BLaER1 treated with 17β-estradiol and CSF1 and Interleukin-3, amounts not matched to agents 10 nM and 100 nM (cell line): ENCODE measurements around the gene AP5Z1.
A peak's percentile ranks its signal among the peaks of the same experiment; 100 is the strongest.

ENCODE experiments used
- H3K27ac ChIP-seq, 11 experiments: shearing (Covaris generic); formaldehyde crosslinking; 2 replicates each; pipeline ENCODE4 v1.8.1; 2022
- H3K27me3 ChIP-seq, 11 experiments: shearing (Covaris generic); formaldehyde crosslinking; 2 replicates each; pipeline ENCODE4 v1.8.1; 2022
- H3K36me3 ChIP-seq, 11 experiments: shearing (Covaris generic); formaldehyde crosslinking; 2 replicates each; pipeline ENCODE4 v1.8.1; 2022
- H3K4me1 ChIP-seq, 10 experiments: shearing (Covaris generic); formaldehyde crosslinking; 2 replicates each; pipeline ENCODE4 v1.8.1; 2022
- H3K4me2 ChIP-seq, 11 experiments: shearing (Covaris generic); formaldehyde crosslinking; 2 replicates each; pipeline ENCODE4 v1.8.1; 2022
- H3K4me3 ChIP-seq, 10 experiments: shearing (Covaris generic); formaldehyde crosslinking; 2 replicates each; pipeline ENCODE4 v1.8.1; 2022
- H3K9ac ChIP-seq, 11 experiments: shearing (Covaris generic); formaldehyde crosslinking; 2 replicates each; pipeline ENCODE4 v1.8.1; 2022
- H3K9me3 ChIP-seq, 11 experiments: shearing (Covaris generic); formaldehyde crosslinking; replicated peaks in 1 of 11; 2 replicates each; pipeline ENCODE4 v1.8.1; 2022
- H4K20me1 ChIP-seq, 11 experiments: shearing (Covaris generic); formaldehyde crosslinking; 2 replicates each; pipeline ENCODE4 v1.8.1; 2022
- Cebpa-rat ChIP-seq, 11 experiments: shearing (Covaris generic); IDR thresholded peaks; 2 replicates each; pipeline ENCODE4 v1.8.1; 2022

Gene AP5Z1

GRCh38 chr7:4825081-4825480 is 49.7 kb downstream of the AP5Z1 start:
- peaks cover 0 to 4% (median 0%) of the 10 kb centered on the region in 11 experiments; a peak in 4 of 22 replicates for H3K27me3 ChIP-seq

GRCh38 chr7:4828720-4829383 is 53.4 kb downstream of the AP5Z1 start:
- Histone ChIP-seq H3K36me3 (peaks cover 0 to 7% (median 0%) of the 10 kb centered on the region in 11 experiments; a peak in 5 of 22 replicates), H3K9me3 (no peaks in the 10 kb centered on the region), H4K20me1 (no peaks in the 10 kb centered on the region; a peak in 2 of 22 replicates), H3K9ac (0 out of 22 replicates have a peak overlapping the region, but pooled peaks of 1 of the 11 experiments have one; percentile 19), H3K4me2 (no peak overlapping the region), H3K27me3 (no peaks in the 10 kb centered on the region), H3K4me3 (no peak overlapping the region), H3K4me1 (peaks cover 0 to 34% (median 21%) of the 10 kb centered on the region in 10 experiments; a peak in 13 of 20 replicates), H3K27ac (no peak overlapping the region)
- no peak for TF ChIP-seq Cebpa-rat (IDR thresholded peaks at IDR 0.05)

More at GRCh38 chr7:4825081-4825480, 49.7 kb downstream of the AP5Z1 start:
- no peaks in the 10 kb centered on the region for H3K36me3 ChIP-seq
- H3K9ac ChIP-seq = no peak overlapping the region; a peak in 1 of 22 replicates
- H3K4me1 ChIP-seq = peaks cover 5 to 61% (median 48%) of the 10 kb centered on the region in 10 experiments
- no peaks in the 10 kb centered on the region; a peak in 1 of 22 replicates for H4K20me1 ChIP-seq
- no peak overlapping the region for H3K4me3 ChIP-seq
- no peak overlapping the region for H3K27ac ChIP-seq
- no peak for TF ChIP-seq Cebpa-rat (IDR thresholded peaks at IDR 0.05)
- H3K9me3 ChIP-seq = no peaks in the 10 kb centered on the region
- H3K4me2 ChIP-seq = peak overlapping the region in 8 of 11 experiments; percentile 2 to 51 (median 28); a peak in 13 of 22 replicates

GRCh38 chr7:4830176-4830575 is 54.8 kb downstream of the AP5Z1 start:
- H3K27ac ChIP-seq = no peak overlapping the region
- TF ChIP-seq Cebpa-rat (IDR thresholded peaks at IDR 0.05) = no peak

GRCh38 chr7:4831723-4832495 is 56.5 kb downstream of the AP5Z1 start:
- Histone ChIP-seq H3K27me3 (peaks cover 0 to 6% (median 0%) of the 10 kb centered on the region in 11 experiments; a peak in 1 of 22 replicates), H3K36me3 (peaks cover 0 to 23% (median 6%) of the 10 kb centered on the region in 11 experiments; a peak in 9 of 22 replicates), H3K9me3 (no peaks in the 10 kb centered on the region), H4K20me1 (peaks cover 0 to 9% (median 2%) of the 10 kb centered on the region in 11 experiments; a peak in 10 of 22 replicates), H3K9ac (no peak overlapping the region), H3K4me1 (peaks cover 3 to 30% (median 18%) of the 10 kb centered on the region in 10 experiments; a peak in 19 of 20 replicates), H3K27ac (no peak overlapping the region), H3K4me2 (no peak overlapping the region), H3K4me3 (no peak overlapping the region)
- TF ChIP-seq Cebpa-rat (IDR thresholded peaks at IDR 0.05) = no peak

More at GRCh38 chr7:4830176-4830575, 54.8 kb downstream of the AP5Z1 start:
- Histone ChIP-seq H3K27me3 (no peaks in the 10 kb centered on the region), H4K20me1 (no peaks in the 10 kb centered on the region; a peak in 2 of 22 replicates), H3K9me3 (no peaks in the 10 kb centered on the region), H3K4me1 (peaks cover 0 to 21% (median 13%) of the 10 kb centered on the region in 10 experiments; a peak in 13 of 20 replicates), H3K9ac (no peak overlapping the region), H3K36me3 (peaks cover 0 to 20% (median 6%) of the 10 kb centered on the region in 11 experiments; a peak in 9 of 22 replicates), H3K4me2 (peak overlapping the region in 3 of 11 experiments; percentile 16 to 38 (median 16); a peak in 3 of 22 replicates), H3K4me3 (no peak overlapping the region)

GRCh38 chr7:4832711-4833110 is 57.3 kb downstream of the AP5Z1 start:
- Histone ChIP-seq H3K9me3 (no peaks in the 10 kb centered on the region), H3K36me3 (peaks cover 0 to 23% (median 6%) of the 10 kb centered on the region in 11 experiments; a peak in 9 of 22 replicates), H3K27ac (no peak overlapping the region), H3K4me3 (no peak overlapping the region), H3K27me3 (peaks cover 0 to 14% (median 0%) of the 10 kb centered on the region in 11 experiments; a peak in 5 of 22 replicates), H3K9ac (no peak overlapping the region), H4K20me1 (peaks cover 0 to 17% (median 8%) of the 10 kb centered on the region in 11 experiments; a peak in 14 of 22 replicates), H3K4me1 (peaks cover 7 to 38% (median 26%) of the 10 kb centered on the region in 10 experiments; a peak in 19 of 20 replicates), H3K4me2 (no peak overlapping the region)
- TF ChIP-seq Cebpa-rat (IDR thresholded peaks at IDR 0.05) = no peak

- Histone ChIP-seq H3K27me3 (peaks cover 0 to 19% (median 0%) of the 10 kb centered on the region in 11 experiments; a peak in 5 of 22 replicates), H3K4me2 (no peak overlapping the region), H4K20me1 (peaks cover 0 to 22% (median 13%) of the 10 kb centered on the region in 11 experiments; a peak in 14 of 22 replicates), H3K9me3 (no peaks in the 10 kb centered on the region), H3K9ac (no peak overlapping the region), H3K4me3 (no peak overlapping the region), H3K36me3 (peaks cover 0 to 23% (median 6%) of the 10 kb centered on the region in 11 experiments; a peak in 9 of 22 replicates), H3K27ac (no peak overlapping the region), H3K4me1 (peaks cover 12 to 43% (median 31%) of the 10 kb centered on the region in 10 experiments)
- no peak for TF ChIP-seq Cebpa-rat (IDR thresholded peaks at IDR 0.05)
Observed at GRCh38 chr7:4833176-4833575, 57.8 kb downstream of the AP5Z1 start.

GRCh38 chr7:4833691-4834600 is 58.5 kb downstream of the AP5Z1 start:
- no peak overlapping the region for H3K9ac ChIP-seq
- no peak overlapping the region for H3K4me2 ChIP-seq
- H3K4me1 ChIP-seq = peaks cover 20 to 51% (median 39%) of the 10 kb centered on the region in 10 experiments
- peaks cover 0 to 23% (median 6%) of the 10 kb centered on the region in 11 experiments; a peak in 9 of 22 replicates for H3K36me3 ChIP-seq
- peaks cover 0 to 26% (median 0%) of the 10 kb centered on the region in 11 experiments; a peak in 6 of 22 replicates for H3K27me3 ChIP-seq
- H3K4me3 ChIP-seq = no peak overlapping the region
- TF ChIP-seq Cebpa-rat (IDR thresholded peaks at IDR 0.05) = no peak
- no peak overlapping the region for H3K27ac ChIP-seq
- H3K9me3 ChIP-seq = no peaks in the 10 kb centered on the region
- H4K20me1 ChIP-seq = peaks cover 0 to 29% (median 21%) of the 10 kb centered on the region in 11 experiments; a peak in 14 of 22 replicates
